ENCODE data around the gene CCDC86.

CCDC86 gene

GRCh38 chr11:60870733-60871377, 28.9 kb downstream of the CCDC86 start:
- no peak for DNase-seq

GRCh38 chr11:60871378-60872061, 29.6 kb downstream of the CCDC86 start:
- DNase-seq: no peak

- DNase-seq: no peak
These were observed 30.4 kb downstream of the CCDC86 start for GRCh38 chr11:60872124-60872960.

GRCh38 chr11:60872961-60873524, 31.1 kb downstream of the CCDC86 start:
- DNase-seq: no peak

GRCh38 chr11:60873533-60873932, 31.6 kb downstream of the CCDC86 start:
- no peak for DNase-seq

- no peak for DNase-seq
These were observed 32.8 kb downstream of the CCDC86 start for GRCh38 chr11:60874421-60875365.

GRCh38 chr11:60875366-60876167, 33.7 kb downstream of the CCDC86 start:
- no peak for DNase-seq

- no peak for DNase-seq
These were observed 34.2 kb downstream of the CCDC86 start for GRCh38 chr11:60876168-60876485.

- DNase-seq: no peak
These were observed 36.6 kb downstream of the CCDC86 start for GRCh38 chr11:60878245-60879101.

GRCh38 chr11:60879104-60879503, 37.2 kb downstream of the CCDC86 start:
- DNase-seq: no peak

- no peak for DNase-seq
These were observed 38.2 kb downstream of the CCDC86 start for GRCh38 chr11:60879971-60880588.

GRCh38 chr11:60880643-60881282, 38.9 kb downstream of the CCDC86 start:
- DNase-seq: no peak

GRCh38 chr11:60887556-60887955, 45.6 kb downstream of the CCDC86 start:
- peak; percentile 88 for DNase-seq

- DNase-seq: peak; percentile 27
These were observed 48.0 kb downstream of the CCDC86 start for GRCh38 chr11:60889869-60890311.

- DNase-seq: peak; percentile 62
These were observed 48.8 kb downstream of the CCDC86 start for GRCh38 chr11:60890696-60891095.

GRCh38 chr11:60891103-60891741, 49.3 kb downstream of the CCDC86 start:
- peak; percentile 97 for DNase-seq

GRCh38 chr11:60895687-60896086, 53.8 kb downstream of the CCDC86 start:
- no peak for DNase-seq

GRCh38 chr11:60897496-60897895, 55.6 kb downstream of the CCDC86 start:
- no peak for DNase-seq
